NT2/D1 (cell line): ENCODE data around the gene SLC37A1.

Experiments used
- DNase-seq: peaks from one replicate; pipeline ENCODE4 v3.0.0-alpha.2; 2011; ENCODE audit warnings: low read depth, low spot score
- H3K27me3 ChIP-seq: 2 replicates; pipeline ENCODE4 v1.6.0; 2011; ENCODE audit warnings: mild to moderate bottlenecking; ENCODE audit not compliant: insufficient read length, insufficient read depth
- H3K36me3 ChIP-seq: 2 replicates; pipeline ENCODE4 v1.6.1; 2011; ENCODE audit warnings: mild to moderate bottlenecking, low read length, mixed read lengths; ENCODE audit not compliant: insufficient read depth, insufficient read length
- H3K4me1 ChIP-seq: 2 replicates; pipeline ENCODE4 v1.5.1; 2011; ENCODE audit not compliant: insufficient read depth, insufficient read length
- H3K4me3 ChIP-seq: 2 replicates; pipeline ENCODE4 v1.5.1; 2011; ENCODE audit warnings: low read depth; ENCODE audit not compliant: insufficient read length
- H3K9ac ChIP-seq: 2 replicates; pipeline ENCODE4 v1.6.0; 2011; ENCODE audit warnings: low read depth; ENCODE audit not compliant: insufficient read length
- H3K9me3 ChIP-seq: 2 replicates; pipeline ENCODE4 v1.5.1; 2011; ENCODE audit warnings: mild to moderate bottlenecking, low read length; ENCODE audit not compliant: insufficient read depth
- SUZ12 ChIP-seq: IDR thresholded peaks from 2 replicates; pipeline ENCODE4 v1.6.1; 2011; ENCODE audit not compliant: insufficient read length, insufficient read depth; ENCODE audit errors: extremely low read depth
- YY1 ChIP-seq: IDR thresholded peaks from 2 replicates; pipeline ENCODE4 v1.6.1; 2011; ENCODE audit not compliant: insufficient read length, insufficient read depth
- ZNF274 ChIP-seq: IDR thresholded peaks from 2 replicates; pipeline ENCODE4 v1.6.1; 2011; ENCODE audit warnings: mild to moderate bottlenecking, low read depth, low read length

SLC37A1 gene

GRCh38 chr21:42541174-42541573, 27.5 kb downstream of the SLC37A1 start:
- Histone ChIP-seq H3K9me3 (no peaks in the 10 kb centered on the region), H3K27me3 (no peaks in the 10 kb centered on the region), H3K4me3 (no peak overlapping the region), H3K9ac (no peak overlapping the region), H3K4me1 (peaks cover 2% of the 10 kb centered on the region), H3K36me3 (peaks cover 20% of the 10 kb centered on the region)
- TF ChIP-seq SUZ12 (no peak), YY1 (no peak), ZNF274 (no peak)
- DNase-seq, result no peak

- TF ChIP-seq YY1 (no peak), SUZ12 (no peak), ZNF274 (no peak)
- no peak for DNase-seq
- no peak overlapping the region for H3K9ac ChIP-seq
Measured at GRCh38 chr21:42541618-42542017, 28.0 kb downstream of the SLC37A1 start.

GRCh38 chr21:42542196-42542595, 28.5 kb downstream of the SLC37A1 start:
- Histone ChIP-seq H3K4me3 (no peak overlapping the region), H3K27me3 (no peaks in the 10 kb centered on the region), H3K36me3 (peaks cover 21% of the 10 kb centered on the region), H3K4me1 (peaks cover 2% of the 10 kb centered on the region), H3K9me3 (no peaks in the 10 kb centered on the region), H3K9ac (no peak overlapping the region)
- DNase-seq, result no peak
- TF ChIP-seq ZNF274 (no peak), YY1 (no peak), SUZ12 (no peak)

More at GRCh38 chr21:42541618-42542017, 28.0 kb downstream of the SLC37A1 start:
- Histone ChIP-seq H3K36me3 (peaks cover 18% of the 10 kb centered on the region), H3K4me1 (peaks cover 2% of the 10 kb centered on the region), H3K9me3 (no peaks in the 10 kb centered on the region), H3K27me3 (no peaks in the 10 kb centered on the region), H3K4me3 (no peak overlapping the region)

GRCh38 chr21:42542596-42542995, 28.9 kb downstream of the SLC37A1 start:
- no peaks in the 10 kb centered on the region for H3K9me3 ChIP-seq

GRCh38 chr21:42543106-42543847, 29.6 kb downstream of the SLC37A1 start:
- TF ChIP-seq ZNF274, result no peak
- no peak for TF ChIP-seq SUZ12
- TF ChIP-seq YY1, result no peak
- H3K4me1 ChIP-seq, result peaks cover 2% of the 10 kb centered on the region

More at GRCh38 chr21:42542596-42542995, 28.9 kb downstream of the SLC37A1 start:
- H3K4me3 ChIP-seq, result no peak overlapping the region
- no peak for DNase-seq
- H3K9ac ChIP-seq, result no peak overlapping the region
- TF ChIP-seq YY1 (no peak), SUZ12 (no peak), ZNF274 (no peak)
- peaks cover 25% of the 10 kb centered on the region for H3K36me3 ChIP-seq
- H3K4me1 ChIP-seq, result peaks cover 2% of the 10 kb centered on the region
- no peaks in the 10 kb centered on the region for H3K27me3 ChIP-seq

GRCh38 chr21:42544544-42544943, 30.9 kb downstream of the SLC37A1 start:
- Histone ChIP-seq H3K36me3 (peaks cover 25% of the 10 kb centered on the region), H3K4me3 (no peak overlapping the region), H3K4me1 (peaks cover 2% of the 10 kb centered on the region), H3K27me3 (no peaks in the 10 kb centered on the region), H3K9ac (no peak overlapping the region), H3K9me3 (no peaks in the 10 kb centered on the region)
- TF ChIP-seq YY1, result no peak
- no peak for TF ChIP-seq SUZ12
- TF ChIP-seq ZNF274, result no peak
- no peak for DNase-seq

More at GRCh38 chr21:42543106-42543847, 29.6 kb downstream of the SLC37A1 start:
- H3K9ac ChIP-seq, result no peak overlapping the region
- no peak overlapping the region for H3K4me3 ChIP-seq
- H3K9me3 ChIP-seq, result no peaks in the 10 kb centered on the region
- no peaks in the 10 kb centered on the region for H3K27me3 ChIP-seq
- H3K36me3 ChIP-seq, result peaks cover 25% of the 10 kb centered on the region
- no peak for DNase-seq

- no peaks in the 10 kb centered on the region for H3K9me3 ChIP-seq
- no peak for DNase-seq
- H3K27me3 ChIP-seq, result no peaks in the 10 kb centered on the region
- peaks cover 25% of the 10 kb centered on the region for H3K36me3 ChIP-seq
- H3K4me1 ChIP-seq, result peaks cover 2% of the 10 kb centered on the region
- no peak overlapping the region for H3K4me3 ChIP-seq
- H3K9ac ChIP-seq, result no peak overlapping the region
- TF ChIP-seq YY1 (no peak), SUZ12 (no peak), ZNF274 (no peak)
Measured at GRCh38 chr21:42545317-42545716, 31.7 kb downstream of the SLC37A1 start.
